Neuron (in vitro differentiated cells): ENCODE measurements around the gene PSORS1C2.

ENCODE experiments used
- H2AFZ ChIP-seq: one replicate; pipeline ENCODE4 v1.6.1; 2013; ENCODE audit warnings: low read depth, mild to moderate bottlenecking, inconsistent platforms, low read length, moderate library complexity
- H3K27me3 ChIP-seq: one replicate; pipeline ENCODE4 v1.6.1; 2013; ENCODE audit warnings: low read length; ENCODE audit not compliant: insufficient read depth
- H3K36me3 ChIP-seq: one replicate; pipeline ENCODE4 v1.6.1; 2013; ENCODE audit warnings: low read length; ENCODE audit not compliant: insufficient read depth
- H3K4me1 ChIP-seq: one replicate; pipeline ENCODE4 v1.6.1; 2013; ENCODE audit warnings: low read length; ENCODE audit not compliant: insufficient read depth
- H3K4me3 ChIP-seq: 2 replicates; pipeline ENCODE4 v1.5.1; 2013; ENCODE audit warnings: mild to moderate bottlenecking, low read length, moderate library complexity
- H3K9me3 ChIP-seq: one replicate; pipeline ENCODE4 v1.6.1; 2013; ENCODE audit warnings: low read length

PSORS1C2 gene

GRCh38 chr6:31111712-31112111 is 27.2 kb downstream of the PSORS1C2 start:
- Histone ChIP-seq H2AFZ (no peak overlapping the region), H3K9me3 (no peaks in the 10 kb centered on the region), H3K4me3 (no peak overlapping the region), H3K36me3 (no peaks in the 10 kb centered on the region), H3K4me1 (no peaks in the 10 kb centered on the region), H3K27me3 (peaks cover 23% of the 10 kb centered on the region)

- Histone ChIP-seq H2AFZ (no peak overlapping the region), H3K27me3 (peaks cover 23% of the 10 kb centered on the region), H3K4me3 (no peak overlapping the region), H3K36me3 (no peaks in the 10 kb centered on the region), H3K9me3 (no peaks in the 10 kb centered on the region), H3K4me1 (no peaks in the 10 kb centered on the region)
Measured at GRCh38 chr6:31110825-31111582, 27.9 kb downstream of the PSORS1C2 start.

- no peak overlapping the region for H2AFZ ChIP-seq
- H3K4me3 ChIP-seq = no peak overlapping the region
- no peaks in the 10 kb centered on the region for H3K4me1 ChIP-seq
- H3K9me3 ChIP-seq = no peaks in the 10 kb centered on the region
- no peaks in the 10 kb centered on the region for H3K36me3 ChIP-seq
- H3K27me3 ChIP-seq = peaks cover 12% of the 10 kb centered on the region
Measured at GRCh38 chr6:31107052-31107451, 31.8 kb downstream of the PSORS1C2 start.

- H3K27me3 ChIP-seq = peaks cover 2% of the 10 kb centered on the region
Measured at GRCh38 chr6:31103136-31103535, 35.7 kb downstream of the PSORS1C2 start.

GRCh38 chr6:31098449-31098938 is 40.4 kb downstream of the PSORS1C2 start:
- no peak overlapping the region for H3K4me3 ChIP-seq
- no peaks in the 10 kb centered on the region for H3K9me3 ChIP-seq
- no peak overlapping the region for H2AFZ ChIP-seq
- no peaks in the 10 kb centered on the region for H3K4me1 ChIP-seq
- H3K27me3 ChIP-seq = peaks cover 4% of the 10 kb centered on the region
- no peaks in the 10 kb centered on the region for H3K36me3 ChIP-seq

More at GRCh38 chr6:31103136-31103535, 35.7 kb downstream of the PSORS1C2 start:
- Histone ChIP-seq H3K4me1 (no peaks in the 10 kb centered on the region), H3K4me3 (no peak overlapping the region), H3K36me3 (no peaks in the 10 kb centered on the region), H3K9me3 (no peaks in the 10 kb centered on the region), H2AFZ (no peak overlapping the region)

- no peak overlapping the region for H3K4me3 ChIP-seq
- no peak overlapping the region for H2AFZ ChIP-seq
- no peaks in the 10 kb centered on the region for H3K36me3 ChIP-seq
- peaks cover 4% of the 10 kb centered on the region for H3K27me3 ChIP-seq
- peaks cover 2% of the 10 kb centered on the region for H3K4me1 ChIP-seq
- H3K9me3 ChIP-seq = no peaks in the 10 kb centered on the region
Measured at GRCh38 chr6:31096656-31097055, 42.2 kb downstream of the PSORS1C2 start.

- H2AFZ ChIP-seq = no peak overlapping the region
- H3K4me1 ChIP-seq = peaks cover 2% of the 10 kb centered on the region
- peaks cover 4% of the 10 kb centered on the region for H3K27me3 ChIP-seq
- no peaks in the 10 kb centered on the region for H3K9me3 ChIP-seq
- H3K4me3 ChIP-seq = no peak overlapping the region
- no peaks in the 10 kb centered on the region for H3K36me3 ChIP-seq
Measured at GRCh38 chr6:31096215-31096614, 42.7 kb downstream of the PSORS1C2 start.

GRCh38 chr6:31094389-31094881 is 44.4 kb downstream of the PSORS1C2 start:
- H3K27me3 ChIP-seq = peaks cover 4% of the 10 kb centered on the region
- H2AFZ ChIP-seq = no peak overlapping the region
- peaks cover 2% of the 10 kb centered on the region for H3K4me1 ChIP-seq
- no peaks in the 10 kb centered on the region for H3K36me3 ChIP-seq
- no peaks in the 10 kb centered on the region for H3K9me3 ChIP-seq
- H3K4me3 ChIP-seq = no peak overlapping the region

- Histone ChIP-seq H3K9me3 (no peaks in the 10 kb centered on the region), H3K4me3 (no peak overlapping the region), H3K27me3 (peaks cover 4% of the 10 kb centered on the region), H2AFZ (no peak overlapping the region), H3K36me3 (no peaks in the 10 kb centered on the region), H3K4me1 (peaks cover 2% of the 10 kb centered on the region)
Measured at GRCh38 chr6:31092769-31093505, 45.9 kb downstream of the PSORS1C2 start.

GRCh38 chr6:31092238-31092637 is 46.6 kb downstream of the PSORS1C2 start:
- H3K9me3 ChIP-seq = no peaks in the 10 kb centered on the region
- no peak overlapping the region for H3K4me3 ChIP-seq
- no peaks in the 10 kb centered on the region for H3K36me3 ChIP-seq
- no peak overlapping the region for H2AFZ ChIP-seq
- peaks cover 4% of the 10 kb centered on the region for H3K27me3 ChIP-seq
- H3K4me1 ChIP-seq = peaks cover 2% of the 10 kb centered on the region

- Histone ChIP-seq H3K36me3 (no peaks in the 10 kb centered on the region), H3K9me3 (no peaks in the 10 kb centered on the region), H3K4me1 (peaks cover 2% of the 10 kb centered on the region), H3K27me3 (peaks cover 4% of the 10 kb centered on the region), H3K4me3 (no peak overlapping the region), H2AFZ (no peak overlapping the region)
Measured at GRCh38 chr6:31091680-31092079, 47.2 kb downstream of the PSORS1C2 start.

- Histone ChIP-seq H3K27me3 (peaks cover 3% of the 10 kb centered on the region), H3K36me3 (no peaks in the 10 kb centered on the region), H2AFZ (no peak overlapping the region), H3K4me3 (no peak overlapping the region), H3K4me1 (peaks cover 2% of the 10 kb centered on the region), H3K9me3 (no peaks in the 10 kb centered on the region)
Measured at GRCh38 chr6:31090973-31091364, 47.9 kb downstream of the PSORS1C2 start.

- Histone ChIP-seq H3K4me3 (no peak overlapping the region), H3K4me1 (peaks cover 2% of the 10 kb centered on the region), H3K27me3 (no peaks in the 10 kb centered on the region), H3K9me3 (no peaks in the 10 kb centered on the region), H2AFZ (no peak overlapping the region), H3K36me3 (no peaks in the 10 kb centered on the region)
Measured at GRCh38 chr6:31090275-31090972, 48.4 kb downstream of the PSORS1C2 start.
